ENCODE data around the gene TPRG1L. TPM values are rescaled to one million over a fixed set of nuclear protein-coding genes. Genes with fewer than 3 reads are reported as not detected.

The TPRG1L gene
- total RNA-seq, 1 experiment from 2014 or later, result 24.0 TPM

GRCh38 chr1:3652548-3653285 lies 27.9 kb downstream of the TPRG1L start:
- peak overlapping the region; percentile 56 to 75 for H3K4me3 Mint-ChIP-seq
- H3K27ac Mint-ChIP-seq, result no peak overlapping the region
- Histone ChIP-seq H3K79me2 (ENCODE audit: insufficient read depth, low read length) (peaks cover 3% of the 10 kb centered on the region; the same call in 1 of the 2 replicates), H3K14ac (ENCODE audit: insufficient read depth, low read length) (no peak overlapping the region), H3K18ac (ENCODE audit: insufficient read length, low read depth, low read length) (no peak overlapping the region), H4K91ac (ENCODE audit: insufficient read length, low read depth, low read length) (no peak overlapping the region), H3K4me2 (ENCODE audit: insufficient read depth, insufficient read length, low read length) (peak overlapping the region; percentile 65), H3K79me1 (ENCODE audit: insufficient read depth, low read depth, low read length, poor library complexity, severe bottlenecking) (no peaks in the 10 kb centered on the region), H2BK5ac (ENCODE audit: insufficient read length, low read length) (no peak overlapping the region), H3K56ac (ENCODE audit: insufficient read length, low read depth, low read length) (no peak overlapping the region), H3K9me3 (ENCODE audit: control insufficient read depth, low read depth, low read length) (no peaks in the 10 kb centered on the region), H3T11ph (ENCODE audit: low read length) (no peak overlapping the region), H3K23ac (ENCODE audit: insufficient read length, low read depth, low read length) (no peak overlapping the region), H4K20me1 (ENCODE audit: control insufficient read depth, insufficient read depth, insufficient read length) (no peaks in the 10 kb centered on the region), H2BK15ac (ENCODE audit: low read depth, low read length) (no peak overlapping the region), H2AK5ac (ENCODE audit: insufficient read length, low read length) (no peak overlapping the region), H3K27ac (ENCODE audit: insufficient read length, low read depth, low read length) (no peak overlapping the region), H4K5ac (ENCODE audit: insufficient read length, low read depth, low read length) (no peak overlapping the region), H3K4me1 (ENCODE audit: insufficient read depth, low read length) (no peaks in the 10 kb centered on the region), H3K4ac (ENCODE audit: low read depth, low read length) (no peak overlapping the region), H3K23me2 (ENCODE audit: insufficient read length, low read depth, low read length, poor library complexity, severe bottlenecking) (peaks cover 28% of the 10 kb centered on the region), H3K9ac (ENCODE audit: extremely low read depth, insufficient read length, low read length) (no peak overlapping the region), H2BK20ac (ENCODE audit: low read depth, low read length, poor library complexity, severe bottlenecking) (no peak overlapping the region), H3K27me3 (ENCODE audit: insufficient read depth, low read length) (peaks cover 40% of the 10 kb centered on the region), H2BK120ac (ENCODE audit: low read depth, low read length, poor library complexity, severe bottlenecking) (no peak overlapping the region), H4K8ac (replicated peaks; ENCODE audit: insufficient read length, low read depth, low read length) (no peak overlapping the region), H2BK12ac (ENCODE audit: insufficient read length, low read depth, low read length) (no peak overlapping the region), H2AFZ (ENCODE audit: low read length) (no peak overlapping the region)
- H3K4me1 Mint-ChIP-seq, result peaks cover 22% of the 10 kb centered on the region in 2 experiments
- no peaks in the 10 kb centered on the region; a peak in 3 of 7 replicates for H3K36me3 Mint-ChIP-seq (ENCODE audit: insufficient read depth in 1 of 3, low read depth in 3 of 3)
- no CpG with 5 or more reads among the region's 68 CpGs for whole genome bisulfite sequencing (ENCODE audit: extremely low coverage, insufficient read length, low lambda C conversion rate)
- TF ChIP-seq CTCF (conservative IDR thresholded peaks at IDR 0.05), result no peak
- H3K27me3 Mint-ChIP-seq (ENCODE audit: low read depth), result peaks cover 72% of the 10 kb centered on the region
- H3K9me3 Mint-ChIP-seq, result peaks cover 0 to 2% of the 10 kb centered on the region in 2 experiments; a peak in 1 of 5 replicates
- peak; percentile 63 for DNase-seq

Data from H9 (cell line).